ENCODE data around the gene MFAP3L.

DNA sequence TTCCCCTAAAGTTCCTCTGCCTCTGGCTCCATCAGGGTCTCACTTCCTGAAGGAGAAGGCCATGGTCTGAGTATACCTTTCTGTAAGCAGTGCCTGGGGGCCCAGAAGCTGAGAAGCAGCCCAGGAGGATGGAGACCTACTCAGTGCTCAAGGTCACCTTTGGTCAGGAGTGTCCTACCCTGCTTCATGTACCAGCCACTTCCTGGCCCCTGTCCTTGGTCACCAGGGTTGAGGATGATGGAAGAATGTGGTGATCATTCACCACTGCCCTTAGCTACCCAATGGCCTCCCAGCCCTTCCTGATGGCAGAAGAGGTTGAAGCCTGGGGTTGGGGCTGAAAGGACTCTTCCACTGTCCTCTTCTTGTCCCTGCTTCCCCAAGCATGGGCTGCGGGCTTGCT, 9.0 kb upstream of the MFAP3L start:
- TF ChIP-seq CTCF (conservative IDR thresholded peaks at IDR 0.05 in 1 of 2, IDR thresholded peaks at IDR 0.05 in 1 of 2; ENCODE audit: extremely low read depth in 1 of 2, insufficient read depth in 1 of 2, low read depth in 1 of 2, low read length in 2 of 2) (no peak), EZH2 (IDR thresholded peaks at IDR 0.05; ENCODE audit: borderline replicate concordance, low read length) (no peak)

Measured in mammary epithelial cell (primary cell).